Erythroblast (primary cell): Measurements from ENCODE around the gene ERBB2.

Source experiments
- GATA1 ChIP-seq: IDR thresholded peaks from 2 replicates; pipeline ENCODE4 v1.6.1; 2011; ENCODE audit warnings: low read depth, mild to moderate bottlenecking, control low read depth, low read length, moderate library complexity
- POLR2A ChIP-seq: IDR thresholded peaks from 2 replicates; pipeline ENCODE4 v1.6.1; 2011; ENCODE audit warnings: mild to moderate bottlenecking, low read length

GRCh38 chr17:39672522-39673334 lies 27.1 kb upstream of the ERBB2 start:
- TF ChIP-seq POLR2A (no peak), GATA1 (no peak)
